ENCODE data around the gene SLC44A1.

SLC44A1 gene

GRCh38 chr9:105439428-105439827 lies 195.0 kb downstream of the SLC44A1 start:
- Histone ChIP-seq H3K27me3 (ENCODE audit: control insufficient read depth, insufficient read depth, low read length) (no peaks in the 10 kb centered on the region), H3K27ac (ENCODE audit: low read length) (no peak overlapping the region), H3K4me3 (ENCODE audit: low read length) (no peak overlapping the region), H3K9me3 (ENCODE audit: control insufficient read depth, insufficient read depth, low read length) (no peaks in the 10 kb centered on the region), H3K4me1 (ENCODE audit: control insufficient read depth, insufficient read depth, low read length) (no peaks in the 10 kb centered on the region), H3K36me3 (ENCODE audit: control insufficient read depth, insufficient read depth, low read length) (no peaks in the 10 kb centered on the region)
- no peak for DNase-seq (ENCODE audit: low read depth, low spot score)

- WGBS (ENCODE audit: insufficient coverage, insufficient read length), result no CpG with 5 or more reads among the region's 2 CpGs
- no peak for DNase-seq (ENCODE audit: low read depth, low spot score)
- no peaks in the 10 kb centered on the region for H3K36me3 ChIP-seq (ENCODE audit: control insufficient read depth, insufficient read depth, low read length)
These were observed 197.2 kb downstream of the SLC44A1 start for GRCh38 chr9:105441616-105442160.

GRCh38 chr9:105443121-105443520 lies 198.7 kb downstream of the SLC44A1 start:
- Histone ChIP-seq H3K4me3 (ENCODE audit: low read length) (no peak overlapping the region), H3K27ac (ENCODE audit: low read length) (no peak overlapping the region), H3K27me3 (ENCODE audit: control insufficient read depth, insufficient read depth, low read length) (no peaks in the 10 kb centered on the region), H3K9me3 (ENCODE audit: control insufficient read depth, insufficient read depth, low read length) (no peaks in the 10 kb centered on the region), H3K36me3 (ENCODE audit: control insufficient read depth, insufficient read depth, low read length) (no peaks in the 10 kb centered on the region), H3K4me1 (ENCODE audit: control insufficient read depth, insufficient read depth, low read length) (no peaks in the 10 kb centered on the region)
- no peak for DNase-seq (ENCODE audit: low read depth, low spot score)
- no CpG with 5 or more reads among the region's 8 CpGs for WGBS (ENCODE audit: insufficient coverage, insufficient read length)

More at GRCh38 chr9:105441616-105442160, 197.2 kb downstream of the SLC44A1 start:
- H3K4me1 ChIP-seq (ENCODE audit: control insufficient read depth, insufficient read depth, low read length), result no peaks in the 10 kb centered on the region
- H3K27ac ChIP-seq (ENCODE audit: low read length), result no peak overlapping the region
- no peak overlapping the region for H3K4me3 ChIP-seq (ENCODE audit: low read length)
- H3K27me3 ChIP-seq (ENCODE audit: control insufficient read depth, insufficient read depth, low read length), result no peaks in the 10 kb centered on the region
- H3K9me3 ChIP-seq (ENCODE audit: control insufficient read depth, insufficient read depth, low read length), result no peaks in the 10 kb centered on the region

GRCh38 chr9:105444130-105444529 lies 199.7 kb downstream of the SLC44A1 start:
- H3K27ac ChIP-seq (ENCODE audit: low read length), result no peak overlapping the region
- H3K4me1 ChIP-seq (ENCODE audit: control insufficient read depth, insufficient read depth, low read length), result no peaks in the 10 kb centered on the region
- no peaks in the 10 kb centered on the region for H3K9me3 ChIP-seq (ENCODE audit: control insufficient read depth, insufficient read depth, low read length)
- no peaks in the 10 kb centered on the region for H3K36me3 ChIP-seq (ENCODE audit: control insufficient read depth, insufficient read depth, low read length)
- no peak overlapping the region for H3K4me3 ChIP-seq (ENCODE audit: low read length)
- WGBS (ENCODE audit: insufficient coverage, insufficient read length), result no CpG with 5 or more reads among the region's 4 CpGs
- no peak for DNase-seq (ENCODE audit: low read depth, low spot score)
- H3K27me3 ChIP-seq (ENCODE audit: control insufficient read depth, insufficient read depth, low read length), result no peaks in the 10 kb centered on the region

- H3K9me3 ChIP-seq (ENCODE audit: control insufficient read depth, insufficient read depth, low read length), result no peaks in the 10 kb centered on the region
- no peaks in the 10 kb centered on the region for H3K27me3 ChIP-seq (ENCODE audit: control insufficient read depth, insufficient read depth, low read length)
- no peak overlapping the region for H3K27ac ChIP-seq (ENCODE audit: low read length)
- H3K4me3 ChIP-seq (ENCODE audit: low read length), result no peak overlapping the region
- H3K36me3 ChIP-seq (ENCODE audit: control insufficient read depth, insufficient read depth, low read length), result no peaks in the 10 kb centered on the region
- H3K4me1 ChIP-seq (ENCODE audit: control insufficient read depth, insufficient read depth, low read length), result no peaks in the 10 kb centered on the region
- no peak for DNase-seq (ENCODE audit: low read depth, low spot score)
- WGBS (ENCODE audit: insufficient coverage, insufficient read length), result no CpG with 5 or more reads among the region's 8 CpGs
These were observed 200.9 kb downstream of the SLC44A1 start for GRCh38 chr9:105445203-105445881.

- DNase-seq (ENCODE audit: low read depth, low spot score), result no peak
- WGBS (ENCODE audit: insufficient coverage, insufficient read length), result no CpG with 5 or more reads among the region's 16 CpGs
- H3K4me1 ChIP-seq (ENCODE audit: control insufficient read depth, insufficient read depth, low read length), result no peaks in the 10 kb centered on the region
These were observed 202.9 kb downstream of the SLC44A1 start for GRCh38 chr9:105447386-105447813.

GRCh38 chr9:105447814-105448812 lies 203.7 kb downstream of the SLC44A1 start, which contains the start of gene FSD1L:
Gene FSD1L (plus strand): TSS chr9:105448034. CDS start chr9:105448221, 187 bp downstream.
- no CpG with 5 or more reads among the region's 87 CpGs for WGBS (ENCODE audit: insufficient coverage, insufficient read length)
- DNase-seq (ENCODE audit: low read depth, low spot score), result peak; percentile 84

More at GRCh38 chr9:105447386-105447813, 202.9 kb downstream of the SLC44A1 start:
- Histone ChIP-seq H3K36me3 (ENCODE audit: control insufficient read depth, insufficient read depth, low read length) (no peaks in the 10 kb centered on the region), H3K27ac (ENCODE audit: low read length) (no peak overlapping the region), H3K9me3 (ENCODE audit: control insufficient read depth, insufficient read depth, low read length) (no peaks in the 10 kb centered on the region), H3K27me3 (ENCODE audit: control insufficient read depth, insufficient read depth, low read length) (no peaks in the 10 kb centered on the region), H3K4me3 (ENCODE audit: low read length) (peak overlapping the region; percentile 97; the same call in 1 of the 2 replicates)

GRCh38 chr9:105449081-105449480 lies 204.6 kb downstream of the SLC44A1 start:
- DNase-seq (ENCODE audit: low read depth, low spot score), result no peak
- Histone ChIP-seq H3K36me3 (ENCODE audit: control insufficient read depth, insufficient read depth, low read length) (no peaks in the 10 kb centered on the region), H3K4me3 (ENCODE audit: low read length) (no peak overlapping the region), H3K9me3 (ENCODE audit: control insufficient read depth, insufficient read depth, low read length) (no peaks in the 10 kb centered on the region), H3K4me1 (ENCODE audit: control insufficient read depth, insufficient read depth, low read length) (no peaks in the 10 kb centered on the region), H3K27ac (ENCODE audit: low read length) (no peak overlapping the region), H3K27me3 (ENCODE audit: control insufficient read depth, insufficient read depth, low read length) (no peaks in the 10 kb centered on the region)
- no CpG with 5 or more reads among the region's 2 CpGs for WGBS (ENCODE audit: insufficient coverage, insufficient read length)

More at GRCh38 chr9:105447814-105448812, 203.7 kb downstream of the SLC44A1 start, which contains the start of gene FSD1L:
- no peaks in the 10 kb centered on the region for H3K36me3 ChIP-seq (ENCODE audit: control insufficient read depth, insufficient read depth, low read length)
- no peak within 1 kb of the TSS for H3K27ac ChIP-seq (ENCODE audit: low read length)
- H3K4me1 ChIP-seq (ENCODE audit: control insufficient read depth, insufficient read depth, low read length), result no peaks in the 10 kb centered on the region
- peak within 1 kb of the TSS; percentile 97 for H3K4me3 ChIP-seq (ENCODE audit: low read length)
- no peaks in the 10 kb centered on the region for H3K27me3 ChIP-seq (ENCODE audit: control insufficient read depth, insufficient read depth, low read length)
- H3K9me3 ChIP-seq (ENCODE audit: control insufficient read depth, insufficient read depth, low read length), result no peaks in the 10 kb centered on the region

- no peak for DNase-seq (ENCODE audit: low read depth, low spot score)
- WGBS (ENCODE audit: insufficient coverage, insufficient read length), result no CpG with 5 or more reads among the region's 3 CpGs
- no peaks in the 10 kb centered on the region for H3K36me3 ChIP-seq (ENCODE audit: control insufficient read depth, insufficient read depth, low read length)
- H3K4me1 ChIP-seq (ENCODE audit: control insufficient read depth, insufficient read depth, low read length), result no peaks in the 10 kb centered on the region
- H3K27ac ChIP-seq (ENCODE audit: low read length), result no peak overlapping the region
- H3K4me3 ChIP-seq (ENCODE audit: low read length), result no peak overlapping the region
- H3K9me3 ChIP-seq (ENCODE audit: control insufficient read depth, insufficient read depth, low read length), result no peaks in the 10 kb centered on the region
- H3K27me3 ChIP-seq (ENCODE audit: control insufficient read depth, insufficient read depth, low read length), result no peaks in the 10 kb centered on the region
These were observed 207.7 kb downstream of the SLC44A1 start for GRCh38 chr9:105452185-105452584.

GRCh38 chr9:105455836-105456475 lies 211.5 kb downstream of the SLC44A1 start:
- H3K9me3 ChIP-seq (ENCODE audit: control insufficient read depth, insufficient read depth, low read length), result no peaks in the 10 kb centered on the region
- H3K27me3 ChIP-seq (ENCODE audit: control insufficient read depth, insufficient read depth, low read length), result no peaks in the 10 kb centered on the region
- no CpG with 5 or more reads among the region's 2 CpGs for WGBS (ENCODE audit: insufficient coverage, insufficient read length)
- H3K27ac ChIP-seq (ENCODE audit: low read length), result no peak overlapping the region
- no peaks in the 10 kb centered on the region for H3K4me1 ChIP-seq (ENCODE audit: control insufficient read depth, insufficient read depth, low read length)
- H3K4me3 ChIP-seq (ENCODE audit: low read length), result no peak overlapping the region
- H3K36me3 ChIP-seq (ENCODE audit: control insufficient read depth, insufficient read depth, low read length), result no peaks in the 10 kb centered on the region
- DNase-seq (ENCODE audit: low read depth, low spot score), result no peak

All from iPS DF 6.9 (cell line).